H9 (cell line): ENCODE results near the gene NUCB2. TPM values are rescaled to one million over a fixed set of nuclear protein-coding genes. Genes with fewer than 3 reads are reported as not detected.

Experiments used
- DNase-seq: peaks from one replicate; pipeline ENCODE4 v3.0.0-alpha.2; 2017
- H2AFZ ChIP-seq: one replicate; pipeline ENCODE4 v1.6.1; 2013; ENCODE audit warnings: mild to moderate bottlenecking, low read length, control low read depth, moderate library complexity
- H2AK5ac ChIP-seq: 2 replicates; pipeline ENCODE4 v1.6.1; 2013; ENCODE audit warnings: low read length, control low read depth, mixed read lengths; ENCODE audit not compliant: insufficient read length
- H2BK120ac ChIP-seq: one replicate; pipeline ENCODE4 v1.6.1; 2013; ENCODE audit warnings: low read depth, mild to moderate bottlenecking, low read length, control low read depth, inconsistent platforms; ENCODE audit not compliant: poor library complexity, severe bottlenecking
- H2BK12ac ChIP-seq: 2 replicates; pipeline ENCODE4 v1.6.1; 2013; ENCODE audit warnings: low read length, control low read depth, mixed read lengths, low read depth; ENCODE audit not compliant: insufficient read length
- H2BK15ac ChIP-seq: 2 replicates; pipeline ENCODE4 v1.6.1; 2013; ENCODE audit warnings: low read depth, low read length, control low read depth
- H2BK20ac ChIP-seq: one replicate; pipeline ENCODE4 v1.6.1; 2013; ENCODE audit warnings: low read depth, mild to moderate bottlenecking, low read length, control low read depth, inconsistent platforms; ENCODE audit not compliant: poor library complexity, severe bottlenecking
- H2BK5ac ChIP-seq: 2 replicates; pipeline ENCODE4 v1.6.1; 2013; ENCODE audit warnings: low read length, control low read depth, mixed read lengths; ENCODE audit not compliant: insufficient read length
- H3K14ac ChIP-seq: 2 replicates; pipeline ENCODE4 v1.6.1; 2013; ENCODE audit warnings: low read length, control low read depth; ENCODE audit not compliant: insufficient read depth
- H3K18ac ChIP-seq: 2 replicates; pipeline ENCODE4 v1.6.1; 2013; ENCODE audit warnings: low read depth, mild to moderate bottlenecking, mixed read lengths, low read length, control low read depth; ENCODE audit not compliant: insufficient read length
- H3K23ac ChIP-seq: 2 replicates; pipeline ENCODE4 v1.6.1; 2013; ENCODE audit warnings: low read length, control low read depth, mixed read lengths, low read depth; ENCODE audit not compliant: insufficient read length
- H3K23me2 ChIP-seq: 2 replicates; pipeline ENCODE4 v1.6.1; 2013; ENCODE audit warnings: low read depth, mild to moderate bottlenecking, mixed read lengths, low read length, control low read depth; ENCODE audit not compliant: insufficient read length, poor library complexity, severe bottlenecking
- H3K27ac ChIP-seq: 2 replicates; pipeline ENCODE4 v1.5.1; 2013; ENCODE audit warnings: low read length, control low read depth, mixed read lengths, low read depth; ENCODE audit not compliant: insufficient read length
- H3K27me3 ChIP-seq: 2 replicates; pipeline ENCODE4 v1.6.1; 2013; ENCODE audit warnings: low read length, control low read depth, inconsistent platforms; ENCODE audit not compliant: insufficient read depth
- H3K4ac ChIP-seq: 2 replicates; pipeline ENCODE4 v1.6.1; 2013; ENCODE audit warnings: low read depth, mild to moderate bottlenecking, control low read depth, inconsistent platforms, low read length, moderate library complexity
- H3K4me1 ChIP-seq: 2 replicates; pipeline ENCODE4 v1.6.1; 2013; ENCODE audit warnings: low read length, control low read depth, inconsistent platforms; ENCODE audit not compliant: insufficient read depth
- H3K4me2 ChIP-seq: 2 replicates; pipeline ENCODE4 v1.6.1; 2013; ENCODE audit warnings: low read length, control low read depth, mixed read lengths; ENCODE audit not compliant: insufficient read length, insufficient read depth
- H3K56ac ChIP-seq: 2 replicates; pipeline ENCODE4 v1.6.1; 2013; ENCODE audit warnings: low read depth, mild to moderate bottlenecking, mixed read lengths, low read length, control low read depth; ENCODE audit not compliant: insufficient read length
- H3K79me1 ChIP-seq: 2 replicates; pipeline ENCODE4 v1.6.1; 2013; ENCODE audit warnings: low read depth, mild to moderate bottlenecking, moderate library complexity, low read length, control low read depth, inconsistent platforms; ENCODE audit not compliant: insufficient read depth, poor library complexity, severe bottlenecking
- H3K79me2 ChIP-seq: 2 replicates; pipeline ENCODE4 v1.6.1; 2013; ENCODE audit warnings: low read length, control low read depth, inconsistent platforms; ENCODE audit not compliant: insufficient read depth
- H3K9ac ChIP-seq: 2 replicates; pipeline ENCODE4 v1.6.1; 2013; ENCODE audit warnings: low read length, control low read depth, mixed read lengths; ENCODE audit not compliant: insufficient read length; ENCODE audit errors: extremely low read depth
- H3K9me3 ChIP-seq: one replicate; pipeline ENCODE4 v1.6.1; 2013; ENCODE audit warnings: low read depth, low read length, inconsistent platforms; ENCODE audit not compliant: control insufficient read depth
- H3T11ph ChIP-seq: one replicate; pipeline ENCODE4 v1.6.1; 2013; ENCODE audit warnings: mild to moderate bottlenecking, low read length, control low read depth, inconsistent platforms
- H4K20me1 ChIP-seq: one replicate; pipeline ENCODE4 v1.6.1; 2013; ENCODE audit not compliant: control insufficient read depth, insufficient read length, insufficient read depth
- H4K5ac ChIP-seq: 2 replicates; pipeline ENCODE4 v1.6.1; 2013; ENCODE audit warnings: low read depth, mild to moderate bottlenecking, mixed read lengths, low read length, control low read depth; ENCODE audit not compliant: insufficient read length
- H4K8ac ChIP-seq: replicated peaks from 2 replicates; pipeline ENCODE4 v1.6.1; 2013; ENCODE audit warnings: low read length, control low read depth, mixed read lengths, low read depth; ENCODE audit not compliant: insufficient read length
- H4K91ac ChIP-seq: 2 replicates; pipeline ENCODE4 v1.6.1; 2013; ENCODE audit warnings: low read depth, mild to moderate bottlenecking, moderate library complexity, mixed read lengths, low read length, control low read depth; ENCODE audit not compliant: insufficient read length
- H3K27ac Mint-ChIP-seq, 3 experiments: 2 replicates in 2 of 3; 3 replicates in 1 of 3; pipeline ENCODE4 v1.8.0; 2020 to 2021; ENCODE audit warnings: mixed read lengths in 3 of 3, mild to moderate bottlenecking in 1 of 3, moderate library complexity in 1 of 3
- H3K27me3 Mint-ChIP-seq: 2 replicates; pipeline ENCODE4 v1.8.0; 2021; ENCODE audit warnings: low read depth, mild to moderate bottlenecking, moderate library complexity, mixed read lengths
- H3K36me3 Mint-ChIP-seq, 3 experiments: 2 replicates in 2 of 3; 3 replicates in 1 of 3; pipeline ENCODE4 v1.8.0; 2020 to 2021; ENCODE audit warnings: low read depth in 3 of 3, mixed read lengths in 3 of 3; ENCODE audit not compliant: insufficient read depth in 1 of 3
- H3K4me1 Mint-ChIP-seq, 2 experiments: 2 replicates each; pipeline ENCODE4 v1.8.0; 2020; ENCODE audit warnings: mixed read lengths in 2 of 2
- H3K4me3 Mint-ChIP-seq, 2 experiments: 2 replicates in 1 of 2; 3 replicates in 1 of 2; pipeline ENCODE4 v1.8.0; 2020 to 2021; ENCODE audit warnings: mild to moderate bottlenecking in 2 of 2, mixed read lengths in 2 of 2, moderate library complexity in 1 of 2
- H3K9me3 Mint-ChIP-seq, 2 experiments: 2 replicates in 1 of 2; 3 replicates in 1 of 2; pipeline ENCODE4 v1.8.0; 2020; ENCODE audit warnings: mild to moderate bottlenecking in 2 of 2, mixed read lengths in 2 of 2, moderate library complexity in 1 of 2
- CTCF ChIP-seq: fragments of 200-600 bp; sonication (generic); conservative IDR thresholded peaks from 3 replicates; pipeline ENCODE4 v1.8.0; 2021; ENCODE audit warnings: antibody characterized with exemption, mild to moderate bottlenecking
- WGBS: extraction: QIAGEN DNeasy Blood & Tissue Kit; methylation state at CpG from one replicate; pipeline ENCODE4 v1.1.7; 2013; ENCODE audit warnings: missing lambda C conversion rate, low lambda C conversion rate, mixed read lengths; ENCODE audit not compliant: insufficient read length; ENCODE audit errors: extremely low coverage; 5-methylcytosine and 5-hydroxymethylcytosine counted together
- total RNA-seq: library from RNA; stranded (reverse); gene quantifications from 2 replicates; pipeline ENCODE4 v1.2.1, GENCODE V29; 2021

NUCB2 gene
- total RNA-seq, 1 experiment from 2014 or later: 29.1 TPM

GRCh38 chr11:17375547-17375946 is 99.0 kb downstream of the NUCB2 start:
- peaks cover 24 to 40% (median 30%) of the 10 kb centered on the region in 3 experiments for H3K36me3 Mint-ChIP-seq
- H3T11ph ChIP-seq: no peak overlapping the region
- H4K20me1 ChIP-seq: no peaks in the 10 kb centered on the region
- no peak overlapping the region for H2AFZ ChIP-seq
- no peak for TF ChIP-seq CTCF
- no peak overlapping the region for H3K4me3 Mint-ChIP-seq
- no peak overlapping the region for H2BK120ac ChIP-seq
- H2BK5ac ChIP-seq: no peak overlapping the region
- no peak overlapping the region for H3K9ac ChIP-seq
- H3K79me2 ChIP-seq: no peaks in the 10 kb centered on the region
- H2BK20ac ChIP-seq: no peak overlapping the region
- DNase-seq: no peak
- no peak overlapping the region for H4K91ac ChIP-seq
- H3K4me1 ChIP-seq: no peaks in the 10 kb centered on the region
- no peak overlapping the region for H3K18ac ChIP-seq
- H3K4me2 ChIP-seq: no peak overlapping the region
- no peak overlapping the region for H3K27ac ChIP-seq
- no peak overlapping the region for H3K27ac Mint-ChIP-seq
- no peak overlapping the region for H2BK12ac ChIP-seq
- H3K4ac ChIP-seq: no peak overlapping the region
- H3K56ac ChIP-seq: no peak overlapping the region
- no peak overlapping the region for H3K23ac ChIP-seq
- peaks cover 10% of the 10 kb centered on the region for H3K27me3 Mint-ChIP-seq
- H4K5ac ChIP-seq: no peak overlapping the region
- H3K4me1 Mint-ChIP-seq: no peaks in the 10 kb centered on the region
- no CpG with 5 or more reads among the region's 5 CpGs for WGBS
- H4K8ac ChIP-seq: no peak overlapping the region
- H3K14ac ChIP-seq: no peak overlapping the region
- H3K9me3 Mint-ChIP-seq: peaks cover 46 to 57% of the 10 kb centered on the region in 2 experiments
- H3K79me1 ChIP-seq: no peaks in the 10 kb centered on the region
- no peak overlapping the region for H2AK5ac ChIP-seq
- H3K23me2 ChIP-seq: no peaks in the 10 kb centered on the region
- H3K9me3 ChIP-seq: peaks cover 47% of the 10 kb centered on the region
- no peaks in the 10 kb centered on the region for H3K27me3 ChIP-seq
- no peak overlapping the region for H2BK15ac ChIP-seq
